ENCODE measurements around the gene NCLN.

DNA sequence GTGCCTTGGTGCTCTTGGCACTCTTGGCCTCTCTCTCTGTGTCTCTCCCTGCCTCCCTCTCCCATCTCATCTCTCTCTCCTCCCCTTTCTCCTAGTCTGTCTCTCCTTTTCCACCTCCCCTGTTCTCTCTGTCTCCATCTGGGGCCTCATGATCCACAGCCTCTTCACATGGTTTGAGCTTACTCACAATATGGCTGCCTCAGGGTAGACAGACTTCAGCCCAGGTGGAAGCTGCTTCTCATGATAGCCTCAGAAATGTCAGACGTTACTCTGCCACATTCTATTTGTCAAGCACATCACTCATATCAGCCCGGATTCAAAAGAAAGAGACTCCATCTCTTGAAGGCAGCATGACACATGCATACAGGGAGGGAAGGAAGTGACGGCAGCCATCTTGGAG is 25.5 kb upstream of the NCLN start:
- TF ChIP-seq POLR2A (IDR thresholded peaks at IDR 0.05), result no peak
- TF ChIP-seq, protein P1, sequence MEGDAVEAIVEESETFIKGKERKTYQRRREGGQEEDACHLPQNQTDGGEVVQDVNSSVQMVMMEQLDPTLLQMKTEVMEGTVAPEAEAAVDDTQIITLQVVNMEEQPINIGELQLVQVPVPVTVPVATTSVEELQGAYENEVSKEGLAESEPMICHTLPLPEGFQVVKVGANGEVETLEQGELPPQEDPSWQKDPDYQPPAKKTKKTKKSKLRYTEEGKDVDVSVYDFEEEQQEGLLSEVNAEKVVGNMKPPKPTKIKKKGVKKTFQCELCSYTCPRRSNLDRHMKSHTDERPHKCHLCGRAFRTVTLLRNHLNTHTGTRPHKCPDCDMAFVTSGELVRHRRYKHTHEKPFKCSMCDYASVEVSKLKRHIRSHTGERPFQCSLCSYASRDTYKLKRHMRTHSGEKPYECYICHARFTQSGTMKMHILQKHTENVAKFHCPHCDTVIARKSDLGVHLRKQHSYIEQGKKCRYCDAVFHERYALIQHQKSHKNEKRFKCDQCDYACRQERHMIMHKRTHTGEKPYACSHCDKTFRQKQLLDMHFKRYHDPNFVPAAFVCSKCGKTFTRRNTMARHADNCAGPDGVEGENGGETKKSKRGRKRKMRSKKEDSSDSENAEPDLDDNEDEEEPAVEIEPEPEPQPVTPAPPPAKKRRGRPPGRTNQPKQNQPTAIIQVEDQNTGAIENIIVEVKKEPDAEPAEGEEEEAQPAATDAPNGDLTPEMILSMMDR (IDR thresholded peaks at IDR 0.05), result no peak
